HG03108 (cell line): ENCODE data around the gene POLR2I.
"Not testable (repeated sequence)": the region's sequence is repeated elsewhere in the genome, so short reads cannot be mapped to it uniquely, and the experiment has no call there.

Experiments
- ATAC-seq: cut with Tn5 transposase; IDR thresholded peaks from one replicate; pipeline ENCODE4 v1.9.1; 2021; ENCODE audit warnings: moderate library complexity; ENCODE audit not compliant: unreplicated experiment

POLR2I gene

DNA sequence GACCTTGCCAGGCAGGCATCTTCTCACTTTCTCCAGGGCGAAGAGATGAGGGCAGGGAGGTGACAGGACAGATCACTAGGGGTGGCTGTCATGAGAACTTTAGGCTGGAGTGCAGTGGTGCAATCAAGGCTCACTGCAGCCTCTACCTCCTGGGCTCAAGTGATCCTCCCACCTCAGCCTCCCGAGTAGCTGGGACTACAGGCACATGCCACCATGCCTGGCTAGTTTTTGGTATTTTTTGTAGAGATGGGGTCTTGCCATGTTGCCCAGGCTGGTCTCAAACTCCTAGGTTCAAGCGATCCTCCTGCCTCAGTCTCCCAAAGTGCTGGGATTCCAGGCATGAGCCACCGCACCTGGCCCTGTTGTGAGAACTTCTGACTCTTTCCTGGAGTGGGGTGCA is 20.2 kb upstream of the POLR2I start:
- ATAC-seq: not testable (repeated sequence)

DNA sequence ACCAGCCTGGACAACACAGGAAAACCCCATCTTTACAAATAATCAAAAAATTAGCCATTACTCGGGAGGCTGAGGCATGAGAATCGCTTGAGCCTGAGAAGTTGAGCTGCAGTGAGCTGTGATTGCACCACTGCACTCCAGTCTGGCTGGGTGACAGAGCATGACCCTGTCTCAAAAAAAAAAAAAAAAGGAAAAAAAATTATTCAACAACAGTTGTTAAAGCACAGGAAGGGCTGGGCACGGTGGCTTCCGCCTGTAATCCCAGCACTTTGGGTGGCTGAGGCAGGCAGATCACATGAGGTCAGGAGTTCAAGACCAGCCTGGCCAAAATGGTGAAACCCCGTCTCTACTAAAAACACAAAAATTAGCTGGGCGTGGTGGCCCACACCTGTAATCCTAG is 16.5 kb upstream of the POLR2I start:
- not testable (repeated sequence) for ATAC-seq

DNA sequence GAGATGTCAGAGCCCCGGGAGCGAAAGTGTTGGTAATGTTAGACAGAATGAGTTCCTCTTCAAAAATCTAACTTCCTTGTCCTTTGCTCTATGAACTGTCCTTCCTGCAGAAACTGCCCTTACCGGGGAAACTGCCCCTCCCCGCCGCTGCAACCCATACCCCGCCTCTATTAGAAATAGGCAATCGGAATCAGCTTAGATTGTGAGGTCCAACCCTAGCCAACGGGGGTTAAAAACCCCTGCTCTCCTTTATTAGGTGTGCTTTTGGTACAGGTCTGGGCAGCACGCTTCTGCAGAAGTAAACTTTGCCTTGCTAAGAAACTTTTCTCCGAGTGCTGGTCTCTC is 13.7 kb upstream of the POLR2I start:
- peak; percentile 9 for ATAC-seq

DNA sequence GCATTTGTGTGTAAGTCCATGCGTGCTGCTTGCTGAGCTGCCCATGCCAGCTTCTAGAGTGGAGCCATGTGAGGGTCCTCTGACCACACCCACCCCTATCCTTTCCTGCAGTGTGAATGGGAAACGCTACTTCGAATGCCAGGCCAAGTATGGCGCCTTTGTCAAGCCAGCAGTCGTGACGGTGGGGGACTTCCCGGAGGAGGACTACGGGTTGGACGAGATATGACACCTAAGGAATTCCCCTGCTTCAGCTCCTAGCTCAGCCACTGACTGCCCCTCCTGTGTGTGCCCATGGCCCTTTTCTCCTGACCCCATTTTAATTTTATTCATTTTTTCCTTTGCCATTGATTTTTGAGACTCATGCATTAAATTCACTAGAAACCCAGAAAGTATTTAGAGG is 10.9 kb upstream of the POLR2I start:
- ATAC-seq: no peak

DNA sequence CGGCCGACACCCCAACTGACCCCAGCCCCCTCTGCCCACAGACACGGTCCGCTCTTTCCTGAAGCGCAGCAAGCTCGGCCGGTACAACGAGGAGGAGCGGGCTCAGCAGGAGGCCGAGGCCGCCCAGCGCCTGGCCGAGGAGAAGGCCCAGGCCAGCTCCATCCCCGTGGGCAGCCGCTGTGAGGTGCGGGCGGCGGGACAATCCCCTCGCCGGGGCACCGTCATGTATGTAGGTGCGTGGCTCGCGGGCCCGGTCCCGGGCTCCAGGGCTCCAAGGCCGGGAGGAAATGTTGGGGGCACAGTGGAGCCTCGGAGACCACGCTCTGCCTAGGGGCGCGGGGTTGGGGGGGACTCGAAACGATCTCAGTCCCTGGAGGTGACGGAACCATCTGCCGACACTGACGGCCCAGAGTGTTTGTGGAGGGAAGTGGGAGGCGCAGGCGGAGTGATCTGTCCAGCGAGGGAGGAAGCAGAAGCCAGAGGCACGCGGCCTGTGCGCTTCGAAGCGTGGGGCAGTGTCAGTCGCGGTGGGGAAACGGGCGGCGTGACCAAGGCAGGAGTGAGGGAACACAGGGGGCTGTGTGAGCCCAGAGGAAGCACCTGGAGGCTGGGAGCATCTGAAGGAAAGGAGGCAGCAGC is 6.9 kb upstream of the POLR2I start:
- no peak for ATAC-seq

DNA sequence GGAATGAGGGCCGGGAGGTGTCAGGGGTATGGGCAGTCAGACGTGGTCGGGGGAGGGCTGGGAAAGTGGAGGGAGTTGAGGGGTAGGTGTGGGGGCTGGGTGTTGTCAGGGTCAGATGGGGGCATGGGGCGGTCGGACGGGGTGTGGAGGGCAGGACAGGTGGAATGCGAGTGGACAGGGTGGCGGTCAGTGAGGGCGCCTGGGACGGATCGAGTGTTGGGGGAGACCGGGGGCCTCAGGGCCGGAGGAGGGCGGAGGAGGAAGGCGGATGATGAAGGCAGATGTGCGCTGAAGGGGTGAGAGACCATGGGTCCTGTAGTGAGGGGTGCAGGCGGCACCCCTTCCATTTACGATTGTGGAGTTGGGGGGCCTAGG is 6.3 kb upstream of the POLR2I start:
- no peak for ATAC-seq

DNA sequence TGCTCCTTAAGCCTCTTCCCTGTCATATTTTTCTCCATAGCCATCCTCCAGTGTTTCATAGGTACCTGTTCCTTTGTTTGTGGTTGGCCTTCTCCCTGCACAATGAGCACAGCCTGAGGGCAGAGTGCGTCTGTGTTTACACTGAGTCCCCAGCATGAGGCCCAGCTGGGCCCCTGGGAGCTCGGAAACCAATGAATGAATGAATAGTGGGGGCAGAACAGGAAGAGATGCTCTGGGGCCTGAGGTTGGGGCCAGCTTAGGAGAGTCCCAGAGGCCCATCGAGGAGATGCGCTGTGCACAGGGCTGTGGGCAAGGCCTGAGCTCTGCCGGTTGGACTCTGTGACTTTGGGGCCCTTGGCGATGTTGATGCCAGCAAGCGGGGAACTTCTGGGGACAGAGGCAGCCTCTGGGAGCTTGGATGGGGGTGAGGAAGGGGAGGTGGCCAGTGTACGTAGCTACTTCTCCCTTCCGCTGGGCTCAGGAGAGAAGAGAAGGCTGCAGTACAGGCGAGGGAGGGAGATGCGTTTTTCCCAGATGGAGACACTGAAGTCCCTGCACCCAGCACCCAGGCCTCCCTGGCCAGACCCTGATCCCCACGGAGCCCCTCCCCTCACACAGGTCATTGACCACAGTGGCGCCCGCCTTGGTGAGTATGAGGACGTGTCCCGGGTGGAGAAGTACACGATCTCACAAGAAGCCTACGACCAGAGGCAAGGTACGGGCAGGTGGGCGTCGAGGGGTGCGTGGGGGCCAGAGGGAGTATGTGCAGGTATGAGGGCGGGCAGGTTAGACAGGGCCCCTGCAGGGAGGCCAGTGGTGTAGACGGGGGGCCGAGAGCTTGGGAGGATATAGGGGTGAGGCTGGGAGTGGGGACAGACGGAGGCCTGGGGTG is 5.7 kb upstream of the POLR2I start:
- no peak for ATAC-seq

DNA sequence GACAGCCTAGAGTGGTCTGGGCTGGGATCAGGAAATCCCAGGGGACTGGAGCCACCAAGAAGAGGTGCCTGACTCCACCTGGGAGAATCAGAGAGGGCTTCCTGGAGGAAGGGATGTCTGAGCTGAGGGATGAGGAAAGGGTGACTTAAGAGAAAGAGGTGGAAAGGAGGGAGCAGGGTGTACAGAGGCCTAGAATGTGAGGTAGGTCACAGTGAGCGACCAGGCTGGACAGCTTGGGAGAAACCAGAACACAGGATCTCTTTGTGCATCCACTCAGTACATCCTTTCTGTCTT is 1.6 kb upstream of the POLR2I start:
- ATAC-seq: no peak

DNA sequence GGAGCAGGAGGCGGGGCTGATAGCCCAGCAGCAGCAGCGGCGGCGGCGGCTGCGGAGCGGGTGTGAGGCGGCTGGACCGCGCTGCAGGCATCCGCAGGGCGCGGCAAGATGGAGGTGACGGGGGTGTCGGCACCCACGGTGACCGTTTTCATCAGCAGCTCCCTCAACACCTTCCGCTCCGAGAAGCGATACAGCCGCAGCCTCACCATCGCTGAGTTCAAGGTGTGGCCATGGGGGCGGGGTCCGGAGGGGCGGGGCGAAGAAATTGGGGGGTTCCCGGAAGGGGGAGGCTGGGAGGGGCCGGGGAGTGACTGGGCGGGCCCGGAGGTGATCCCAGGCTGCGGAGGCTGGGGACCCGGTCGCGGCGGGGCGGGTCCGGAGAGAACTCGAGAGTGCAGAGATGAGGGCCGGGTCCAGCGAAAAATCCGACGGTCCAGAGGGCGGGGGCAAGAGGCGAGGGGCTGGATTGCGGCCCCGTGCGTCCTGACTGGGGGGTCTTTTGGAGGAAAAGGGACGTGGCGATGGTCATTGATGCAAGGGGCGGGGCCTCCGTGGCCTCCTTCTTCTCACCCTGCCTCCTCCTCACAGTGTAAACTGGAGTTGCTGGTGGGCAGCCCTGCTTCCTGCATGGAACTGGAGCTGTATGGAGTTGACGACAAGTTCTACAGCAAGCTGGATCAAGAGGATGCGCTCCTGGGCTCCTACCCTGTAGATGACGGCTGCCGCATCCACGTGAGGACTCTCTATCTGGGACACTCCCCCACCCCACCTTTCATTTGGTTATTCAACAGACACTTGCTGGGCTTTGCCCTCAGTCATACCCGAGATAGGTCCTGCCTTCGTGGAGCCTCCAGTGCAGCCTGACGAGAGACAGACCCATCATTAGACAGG is 1.0 kb upstream of the POLR2I start, which contains the start of gene TBCB:
Gene TBCB (plus strand): TSS at position 16 of the 891 bp plus-strand sequence. CDS start 93 bp downstream, at position 109.
- ATAC-seq: peak; percentile 29

DNA sequence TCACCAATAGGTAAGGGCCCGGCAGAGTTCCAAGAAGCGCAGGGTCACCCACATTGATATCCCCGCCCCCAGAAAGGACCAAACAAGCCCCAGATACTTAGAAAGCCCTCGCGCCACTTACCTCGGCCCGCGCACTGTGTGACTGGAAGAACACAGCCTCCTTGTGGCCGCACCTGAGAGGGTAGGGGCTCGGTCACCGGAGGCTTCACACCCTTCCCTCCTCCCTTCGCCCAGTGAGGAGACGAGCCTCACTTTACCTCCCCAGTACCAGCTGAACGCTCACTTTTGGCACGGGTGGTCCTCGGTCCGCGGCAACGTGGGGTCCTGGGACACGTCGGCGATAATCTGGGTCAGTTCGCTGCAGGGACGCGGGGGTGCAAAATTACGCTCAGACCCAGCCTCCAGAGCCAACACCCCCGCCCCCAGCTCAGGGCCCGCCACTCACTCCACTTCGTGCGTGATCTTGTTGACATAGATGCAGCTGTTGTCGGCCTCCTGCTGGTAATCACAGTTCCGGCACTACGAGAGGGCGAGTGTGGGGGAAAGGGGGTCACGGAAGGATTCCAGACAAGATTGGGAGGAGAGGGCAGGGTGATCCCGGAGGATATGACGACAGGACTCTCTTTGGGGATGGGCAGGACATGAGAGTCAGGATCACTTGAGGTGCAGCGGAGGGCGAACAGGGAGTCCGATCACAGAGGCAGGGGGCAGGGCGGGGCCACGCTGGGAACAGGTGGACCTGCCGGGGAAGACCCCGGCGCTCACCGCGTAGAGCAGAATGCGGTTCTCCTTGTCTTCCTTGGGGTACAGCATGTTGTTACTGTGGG is 568 bp downstream of the POLR2I start:
- no peak for ATAC-seq

DNA sequence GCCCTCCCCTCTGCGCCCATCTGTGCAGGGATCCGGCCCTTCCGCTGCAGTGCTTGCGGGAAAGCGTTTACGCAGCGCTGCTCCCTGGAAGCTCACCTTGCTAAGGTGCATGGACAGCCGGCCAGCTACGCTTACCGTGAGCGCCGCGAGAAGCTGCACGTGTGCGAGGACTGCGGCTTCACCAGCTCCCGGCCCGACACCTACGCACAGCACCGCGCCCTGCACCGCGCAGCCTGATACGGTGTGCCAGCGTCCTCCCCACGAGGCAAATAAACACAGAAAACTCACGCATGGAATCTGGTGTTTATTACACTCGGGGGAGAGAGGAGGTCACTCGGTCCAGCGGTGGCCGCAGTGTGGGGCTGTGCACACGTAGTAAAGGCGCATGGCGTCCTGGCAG is 1.2 kb downstream of the POLR2I start:
- no peak for ATAC-seq

DNA sequence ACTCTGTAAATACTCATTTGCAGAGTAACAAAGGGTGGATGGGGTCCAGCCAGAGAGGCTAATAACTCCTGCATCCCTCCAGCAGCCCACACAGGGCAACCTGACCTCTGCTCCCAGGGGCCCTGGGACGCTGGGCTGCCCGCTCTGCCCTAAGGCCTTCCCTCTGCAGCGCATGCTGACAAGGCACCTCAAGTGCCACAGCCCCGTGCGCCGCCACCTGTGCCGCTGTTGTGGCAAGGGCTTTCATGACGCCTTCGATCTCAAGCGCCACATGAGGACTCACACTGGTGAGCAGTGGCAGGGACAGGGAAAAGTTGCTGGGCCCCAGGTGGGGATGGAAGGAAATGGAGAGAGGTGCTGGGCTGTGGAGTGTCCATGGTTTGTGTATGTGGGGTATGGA is 2.0 kb downstream of the POLR2I start:
- no peak for ATAC-seq

DNA sequence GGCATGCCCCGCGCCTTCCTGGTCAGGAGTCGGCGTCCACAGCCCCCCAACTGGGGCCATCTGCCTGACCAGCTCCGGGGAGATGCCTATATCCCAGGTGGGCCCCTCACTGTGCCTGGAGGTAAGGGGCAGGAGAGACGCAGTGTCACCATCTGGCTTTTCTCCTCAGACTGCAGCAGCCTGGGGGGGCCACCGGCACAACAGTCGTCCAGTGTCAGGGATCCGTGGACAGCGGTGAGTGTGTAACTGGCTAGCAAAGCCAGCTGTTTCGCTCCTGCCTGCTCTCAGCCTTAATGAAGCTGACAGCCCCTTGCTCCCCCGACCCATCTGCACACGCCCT is 3.5 kb downstream of the POLR2I start:
- ATAC-seq: no peak

DNA sequence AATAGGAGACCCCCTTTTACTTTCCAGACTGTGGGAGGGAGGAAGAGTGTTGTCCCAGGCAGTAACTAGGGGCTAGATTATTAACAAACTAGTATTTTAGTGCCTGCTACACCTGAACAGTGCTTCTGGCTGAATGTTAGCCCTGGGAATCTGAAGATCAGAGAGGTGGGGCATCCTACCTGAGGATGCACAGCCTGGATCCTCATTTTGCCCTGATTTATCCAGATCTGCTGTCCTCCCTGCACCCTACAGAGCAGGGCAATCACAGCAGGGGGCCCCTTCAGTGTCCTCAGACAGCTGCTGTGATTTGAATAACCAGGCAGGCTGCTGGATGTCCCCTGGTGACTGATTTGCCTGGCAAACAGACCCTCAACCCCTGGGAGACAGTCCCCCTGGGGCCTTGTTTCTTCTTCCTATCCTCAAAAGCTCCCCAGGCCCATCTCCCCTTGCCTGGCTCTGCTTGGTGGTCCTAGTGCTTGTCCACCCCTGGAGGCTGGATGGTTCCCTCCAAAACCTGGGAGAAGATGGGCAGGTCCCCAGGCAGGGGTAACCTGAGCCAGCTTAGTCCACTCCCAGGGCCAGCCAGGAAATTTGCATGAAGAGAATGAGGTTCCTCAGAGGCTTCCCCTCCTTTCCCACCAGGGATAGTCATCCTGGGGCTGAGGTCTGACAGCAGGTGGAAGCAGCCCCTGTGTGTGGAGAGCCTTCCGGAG is 4.0 kb downstream of the POLR2I start, which contains the start of gene OVOL3:
Gene OVOL3 (plus strand): TSS at position 657 of the 713 bp plus-strand sequence. CDS start 60 bp downstream, outside the sequence.
- ATAC-seq: no peak

DNA sequence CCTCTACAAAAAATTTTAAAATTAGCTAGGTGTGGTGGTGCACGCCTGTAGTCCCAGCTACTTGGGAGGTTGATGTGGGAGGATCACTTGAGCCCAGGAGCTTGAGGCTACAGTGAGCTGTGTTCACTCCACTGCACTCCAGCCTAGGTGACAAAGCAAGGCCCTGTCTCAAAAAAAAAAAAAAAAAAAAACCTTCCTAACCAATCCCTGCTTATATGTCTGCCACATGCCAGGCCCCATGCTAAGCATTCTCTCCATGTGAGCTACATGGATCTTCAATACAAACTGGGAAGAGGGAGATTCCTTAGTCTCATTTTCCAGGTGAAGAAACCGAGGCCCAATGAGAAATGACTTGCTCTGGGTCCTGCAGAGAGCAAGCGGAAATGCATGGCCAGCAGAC is 6.0 kb downstream of the POLR2I start:
- ATAC-seq: no peak

DNA sequence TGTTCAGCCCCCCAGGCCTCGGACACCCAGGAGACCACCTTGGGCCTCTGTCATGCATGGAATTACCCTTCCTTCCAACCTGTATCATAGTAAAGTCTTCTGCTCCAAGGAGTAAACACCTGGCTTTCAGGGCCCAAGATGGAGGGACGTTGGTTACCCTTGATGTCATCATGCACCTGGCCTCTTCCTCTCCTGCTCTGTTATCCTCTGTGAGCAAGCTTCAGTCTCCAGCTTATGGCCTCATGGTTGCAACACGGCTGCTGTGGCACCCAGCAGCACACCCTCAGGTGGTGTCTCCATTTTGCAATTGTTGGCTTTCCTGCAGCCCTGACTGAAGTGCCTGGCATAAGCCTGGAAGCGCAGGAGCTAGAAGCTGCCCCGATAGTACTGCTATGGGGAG is 7.7 kb downstream of the POLR2I start:
- ATAC-seq: no peak

DNA sequence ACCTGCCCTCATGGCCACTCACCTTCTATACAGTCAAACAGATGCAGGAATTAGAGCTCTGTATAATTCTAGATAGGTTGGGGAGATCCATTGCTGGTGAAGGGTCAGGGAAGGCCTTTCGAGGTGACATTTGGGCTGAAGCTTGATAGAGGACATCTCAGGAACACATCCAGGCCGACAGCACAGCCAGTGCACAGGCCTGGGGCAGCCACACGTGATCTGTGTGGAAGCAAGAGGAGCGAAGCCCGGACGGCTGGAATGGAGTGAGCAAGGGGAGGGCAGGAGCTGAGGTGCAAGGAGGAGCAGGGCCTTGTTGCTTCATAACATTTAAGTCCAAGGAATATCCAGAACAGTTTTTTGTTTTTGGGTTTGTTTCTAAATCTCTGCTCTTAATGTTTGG is 8.2 kb downstream of the POLR2I start:
- ATAC-seq: no peak

DNA sequence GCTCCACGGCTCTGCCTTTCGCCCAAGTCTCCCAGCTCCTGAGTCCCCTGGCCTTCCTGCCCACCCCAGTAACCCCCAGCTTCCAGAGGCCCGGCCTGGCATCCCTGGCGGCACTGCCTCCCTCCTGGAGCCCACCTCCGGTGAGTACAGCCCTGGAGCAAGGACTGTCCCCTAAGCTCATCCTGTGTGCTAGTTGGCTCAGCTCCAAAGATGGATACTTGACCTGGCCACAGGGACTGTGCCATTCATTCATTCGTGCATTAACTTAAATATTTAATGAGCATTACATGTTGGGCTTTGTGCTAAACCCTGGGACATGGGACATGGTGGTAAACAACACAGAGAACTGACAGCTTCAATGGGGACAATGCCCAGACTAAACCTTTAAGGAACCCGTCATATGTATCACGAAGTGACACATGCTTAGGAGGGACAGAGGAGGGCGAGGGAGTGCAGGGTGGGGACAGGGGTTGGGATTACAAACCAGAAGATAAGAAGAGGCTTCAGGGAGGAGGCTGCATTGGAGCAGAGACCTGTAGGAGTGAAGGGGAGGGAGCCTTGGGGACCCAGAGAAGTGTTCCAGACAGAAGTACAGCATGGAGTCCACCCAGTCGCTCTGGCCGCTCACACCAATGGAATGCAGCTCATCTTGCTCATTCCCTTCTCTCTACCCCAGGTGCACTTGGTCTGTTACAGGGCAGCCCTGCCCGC is 10.7 kb downstream of the POLR2I start:
- ATAC-seq: no peak

DNA sequence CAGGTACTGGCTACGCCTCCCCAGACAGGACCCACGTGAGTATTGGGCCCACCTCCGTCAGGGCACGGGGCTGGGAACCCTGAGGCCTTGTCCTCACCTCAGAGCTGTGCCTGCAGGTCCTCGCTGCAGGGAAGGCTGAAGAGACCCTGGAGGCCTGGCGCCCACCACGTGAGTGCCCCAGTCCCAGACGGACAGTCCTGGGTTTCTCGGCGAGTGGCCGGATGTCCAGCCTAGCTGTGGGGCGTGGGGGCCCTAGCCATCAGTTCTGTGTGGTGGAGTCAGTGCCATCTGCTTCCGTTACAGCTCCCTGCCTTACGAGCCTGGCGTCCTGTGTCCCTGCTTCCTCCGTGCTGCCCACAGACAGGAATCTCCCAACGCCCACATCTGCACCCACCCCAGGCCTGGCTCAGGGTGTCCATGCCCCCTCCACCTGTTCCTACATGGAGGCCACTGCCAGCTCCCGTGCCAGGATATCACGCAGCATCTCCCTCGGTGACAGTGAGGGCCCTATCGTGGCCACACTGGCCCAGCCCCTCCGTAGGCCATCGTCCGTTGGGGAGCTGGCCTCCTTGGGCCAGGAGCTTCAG is 11.5 kb downstream of the POLR2I start:
- no peak for ATAC-seq
